ENCODE measurements around the gene PDE8A.

- TF ChIP-seq CTCF (IDR thresholded peaks at IDR 0.05; ENCODE audit: low read length) (no peak), EZH2 (optimal IDR thresholded peaks at IDR 0.05; ENCODE audit: low read depth, low read length) (no peak)
These were observed 54.3 kb downstream of the PDE8A start for GRCh38 chr15:85035980-85036379.
